Measurements from ENCODE around the gene ENPEP. TPM values are rescaled to one million over a fixed set of nuclear protein-coding genes. Genes with fewer than 3 reads are reported as not detected.

ENPEP gene
- total and polyA plus RNA-seq, 2 experiments from 2014 or later, result 3.7 to 8.7 TPM

GRCh38 chr4:110508827-110509710 lies 33.1 kb downstream of the ENPEP start:
- peak; percentile 61 for DNase-seq (ENCODE audit: low spot score)
- H3K27me3 ChIP-seq, result no peaks in the 10 kb centered on the region
- H3K9me3 ChIP-seq (ENCODE audit: low read depth), result no peaks in the 10 kb centered on the region
- no peaks in the 10 kb centered on the region for H3K9me2 ChIP-seq (replicated peaks; ENCODE audit: insufficient read depth)
- no peaks in the 10 kb centered on the region for H4K20me1 ChIP-seq (ENCODE audit: insufficient read depth, poor library complexity, severe bottlenecking)
- H2AFZ ChIP-seq, result no peak overlapping the region
- no peaks in the 10 kb centered on the region for H3K36me3 ChIP-seq (replicated peaks; ENCODE audit: insufficient read depth, low read depth)
- TF ChIP-seq EZH2 (IDR thresholded peaks at IDR 0.05; ENCODE audit: borderline replicate concordance), result no peak
- TF ChIP-seq, protein P1, sequence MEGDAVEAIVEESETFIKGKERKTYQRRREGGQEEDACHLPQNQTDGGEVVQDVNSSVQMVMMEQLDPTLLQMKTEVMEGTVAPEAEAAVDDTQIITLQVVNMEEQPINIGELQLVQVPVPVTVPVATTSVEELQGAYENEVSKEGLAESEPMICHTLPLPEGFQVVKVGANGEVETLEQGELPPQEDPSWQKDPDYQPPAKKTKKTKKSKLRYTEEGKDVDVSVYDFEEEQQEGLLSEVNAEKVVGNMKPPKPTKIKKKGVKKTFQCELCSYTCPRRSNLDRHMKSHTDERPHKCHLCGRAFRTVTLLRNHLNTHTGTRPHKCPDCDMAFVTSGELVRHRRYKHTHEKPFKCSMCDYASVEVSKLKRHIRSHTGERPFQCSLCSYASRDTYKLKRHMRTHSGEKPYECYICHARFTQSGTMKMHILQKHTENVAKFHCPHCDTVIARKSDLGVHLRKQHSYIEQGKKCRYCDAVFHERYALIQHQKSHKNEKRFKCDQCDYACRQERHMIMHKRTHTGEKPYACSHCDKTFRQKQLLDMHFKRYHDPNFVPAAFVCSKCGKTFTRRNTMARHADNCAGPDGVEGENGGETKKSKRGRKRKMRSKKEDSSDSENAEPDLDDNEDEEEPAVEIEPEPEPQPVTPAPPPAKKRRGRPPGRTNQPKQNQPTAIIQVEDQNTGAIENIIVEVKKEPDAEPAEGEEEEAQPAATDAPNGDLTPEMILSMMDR (IDR thresholded peaks at IDR 0.05; ENCODE audit: poor library complexity), result peak; percentile 64
- H3K4me2 ChIP-seq, result no peak overlapping the region
- H3K79me2 ChIP-seq, result no peaks in the 10 kb centered on the region
- no peak overlapping the region for H3K27ac ChIP-seq
- H3K4me3 ChIP-seq, result no peak overlapping the region
- H3K4me1 ChIP-seq (ENCODE audit: insufficient read depth), result no peaks in the 10 kb centered on the region
- 76% methylated on average over 4 of the region's 4 CpGs for WGBS (ENCODE audit: low lambda C conversion rate, missing lambda C conversion rate)

DNA sequence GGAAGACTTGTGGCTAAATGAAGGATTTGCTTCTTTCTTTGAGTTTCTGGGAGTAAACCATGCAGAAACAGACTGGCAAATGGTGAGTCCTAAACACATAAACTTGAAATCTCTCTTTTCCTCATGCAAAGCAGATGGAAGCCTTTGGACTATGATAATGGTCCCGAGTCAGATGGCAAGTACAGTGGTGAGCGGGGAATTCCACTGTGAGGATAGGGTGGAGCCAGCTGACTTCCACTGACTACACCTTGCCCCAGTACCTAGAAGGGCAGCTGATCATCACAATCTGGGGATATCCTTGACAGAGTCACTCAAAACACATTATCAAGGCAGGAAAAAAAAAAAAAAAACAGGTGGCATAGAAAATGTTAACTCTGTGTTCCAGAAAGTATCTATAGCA lies 34.3 kb downstream of the ENPEP start:
- Histone ChIP-seq H3K27ac (no peak overlapping the region), H3K4me1 (ENCODE audit: insufficient read depth) (no peaks in the 10 kb centered on the region), H3K27me3 (no peaks in the 10 kb centered on the region), H3K4me2 (no peak overlapping the region), H3K9me3 (ENCODE audit: low read depth) (no peaks in the 10 kb centered on the region), H4K20me1 (ENCODE audit: insufficient read depth, poor library complexity, severe bottlenecking) (no peaks in the 10 kb centered on the region), H2AFZ (no peak overlapping the region), H3K4me3 (no peak overlapping the region), H3K36me3 (replicated peaks; ENCODE audit: insufficient read depth, low read depth) (no peaks in the 10 kb centered on the region), H3K9me2 (replicated peaks; ENCODE audit: insufficient read depth) (no peaks in the 10 kb centered on the region), H3K79me2 (no peaks in the 10 kb centered on the region)
- WGBS (ENCODE audit: low lambda C conversion rate, missing lambda C conversion rate), result 87% methylated on average over 2 of the region's 2 CpGs
- peak; percentile 30 for DNase-seq (ENCODE audit: low spot score)
- no peak for TF ChIP-seq EZH2phosphoT487 (IDR thresholded peaks at IDR 0.05; ENCODE audit: low read depth, severe bottlenecking, unreplicated experiment)
- TF ChIP-seq EZH2 (IDR thresholded peaks at IDR 0.05; ENCODE audit: borderline replicate concordance), result no peak
- TF ChIP-seq, protein P1 (IDR thresholded peaks at IDR 0.05; ENCODE audit: poor library complexity), result no peak

- Histone ChIP-seq H2AFZ (no peak overlapping the region), H3K4me3 (no peak overlapping the region), H3K9me3 (ENCODE audit: low read depth) (no peaks in the 10 kb centered on the region), H4K20me1 (ENCODE audit: insufficient read depth, poor library complexity, severe bottlenecking) (no peaks in the 10 kb centered on the region), H3K4me2 (no peak overlapping the region), H3K27ac (no peak overlapping the region), H3K36me3 (replicated peaks; ENCODE audit: insufficient read depth, low read depth) (no peaks in the 10 kb centered on the region), H3K27me3 (no peaks in the 10 kb centered on the region), H3K79me2 (no peaks in the 10 kb centered on the region), H3K9me2 (replicated peaks; ENCODE audit: insufficient read depth) (no peaks in the 10 kb centered on the region), H3K4me1 (ENCODE audit: insufficient read depth) (no peaks in the 10 kb centered on the region)
- WGBS (ENCODE audit: low lambda C conversion rate, missing lambda C conversion rate), result 41% methylated on average over 4 of the region's 4 CpGs
- DNase-seq (ENCODE audit: low spot score), result peak; percentile 72
- no peak for TF ChIP-seq EZH2 (IDR thresholded peaks at IDR 0.05; ENCODE audit: borderline replicate concordance)
- TF ChIP-seq, protein P1 (IDR thresholded peaks at IDR 0.05; ENCODE audit: poor library complexity), result peak; percentile 72
Measured at GRCh38 chr4:110510955-110511544, 35.1 kb downstream of the ENPEP start.

All from hepatocyte (in vitro differentiated cells).